NCI-H2171 (cell line): ENCODE results near the gene ZC3H14.

ENCODE experiments used
- DNase-seq: peaks from one replicate; lab custom pipeline; 2025; lab: John Stamatoyannopoulos, UW

ZC3H14 gene

DNA sequence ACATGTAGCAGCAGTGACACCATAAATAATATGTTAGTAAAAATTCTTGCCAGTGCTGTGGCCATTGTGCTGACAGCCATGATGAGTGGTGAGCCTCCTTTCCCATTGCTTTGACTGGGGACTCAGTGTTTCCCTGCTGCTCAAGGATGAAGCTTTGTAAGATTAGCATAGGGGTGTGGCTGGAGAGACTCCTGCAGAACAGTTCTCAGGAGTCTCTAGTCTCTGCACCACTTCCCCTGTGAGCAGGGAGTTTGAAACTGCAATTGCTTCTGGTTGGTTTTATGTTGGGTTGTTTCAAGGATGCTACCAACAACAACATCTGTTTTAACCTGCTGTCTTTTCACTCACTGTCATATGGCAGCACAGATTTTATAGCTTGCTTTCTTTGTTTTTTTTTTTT, 41.4 kb downstream of the ZC3H14 start:
- DNase-seq, result peak; percentile 52

DNA sequence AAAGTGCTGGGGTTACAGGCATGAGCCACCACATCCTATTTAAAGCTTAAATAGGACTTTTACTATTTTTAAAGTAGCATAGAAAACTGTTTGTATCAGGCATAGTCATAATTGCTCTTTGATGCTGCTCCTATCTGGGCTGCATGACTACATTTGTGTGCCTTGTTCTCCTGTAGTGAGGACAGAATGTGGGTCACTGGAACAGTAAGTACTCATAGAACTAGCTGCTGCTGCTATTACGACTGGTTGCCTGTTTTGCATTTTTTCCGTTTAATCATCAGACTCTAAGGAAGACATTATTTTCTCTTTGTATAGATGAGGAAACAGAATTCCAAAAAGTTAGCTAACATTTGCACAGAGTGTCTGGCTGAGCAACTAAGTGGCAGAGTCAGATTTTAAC, 42.8 kb downstream of the ZC3H14 start:
- no peak for DNase-seq

DNA sequence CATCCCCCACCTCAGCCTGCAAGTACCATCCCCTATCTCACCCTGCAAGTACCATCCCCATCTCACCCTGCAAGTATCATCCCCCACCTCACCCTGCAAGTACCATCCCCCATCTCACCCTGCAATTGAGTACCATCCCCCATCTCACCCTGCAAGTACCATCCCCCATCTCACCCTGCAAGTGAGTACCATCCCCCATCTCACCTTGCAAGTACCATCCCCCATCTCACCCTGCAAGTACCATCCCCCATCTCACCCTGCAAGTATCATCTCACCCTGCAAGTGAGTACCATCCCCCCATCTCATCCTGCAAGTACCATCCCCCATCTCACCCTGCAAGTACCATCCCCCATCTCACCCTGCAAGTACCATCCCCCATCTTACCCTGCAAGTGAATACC, 45.0 kb downstream of the ZC3H14 start:
- DNase-seq, result no peak

DNA sequence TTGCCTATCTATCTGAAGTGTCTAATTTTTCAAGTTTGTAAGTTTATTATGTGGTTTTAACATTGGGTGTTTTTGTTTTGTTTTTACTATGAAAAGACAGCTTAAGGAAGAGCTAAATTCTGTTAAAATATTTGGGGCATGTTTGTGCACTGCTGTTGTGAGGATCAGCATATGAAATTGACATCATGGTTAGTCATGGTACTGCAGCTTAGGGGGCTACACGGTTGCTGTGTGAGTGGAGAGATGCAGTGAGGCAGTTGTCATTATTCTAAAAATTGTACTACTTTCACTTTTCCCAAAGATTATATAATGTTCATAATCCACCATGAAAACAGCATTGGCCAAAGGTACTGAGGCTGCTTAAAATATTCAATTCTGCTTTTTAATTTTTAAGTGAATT, 49.0 kb downstream of the ZC3H14 start:
- DNase-seq, result no peak

DNA sequence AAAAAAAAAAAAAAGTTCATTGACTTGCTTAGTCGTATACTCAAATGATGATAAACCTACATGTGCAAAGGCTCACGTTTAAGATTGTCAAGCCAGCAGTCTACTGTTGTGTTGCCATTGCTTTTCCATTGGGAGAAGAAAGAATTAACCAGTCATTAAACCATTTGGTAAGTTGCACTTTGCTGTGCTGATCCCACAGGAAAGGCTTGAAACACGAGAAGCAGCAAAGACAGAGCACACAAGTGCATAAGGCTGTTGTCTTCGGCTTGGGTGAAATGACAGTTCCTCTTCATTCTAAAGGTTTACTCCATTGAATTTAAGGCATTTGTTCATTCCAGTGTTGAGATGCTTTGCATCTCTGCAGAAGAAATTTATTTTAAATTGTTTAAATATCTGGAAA, 50.1 kb downstream of the ZC3H14 start:
- DNase-seq, result peak; percentile 13

DNA sequence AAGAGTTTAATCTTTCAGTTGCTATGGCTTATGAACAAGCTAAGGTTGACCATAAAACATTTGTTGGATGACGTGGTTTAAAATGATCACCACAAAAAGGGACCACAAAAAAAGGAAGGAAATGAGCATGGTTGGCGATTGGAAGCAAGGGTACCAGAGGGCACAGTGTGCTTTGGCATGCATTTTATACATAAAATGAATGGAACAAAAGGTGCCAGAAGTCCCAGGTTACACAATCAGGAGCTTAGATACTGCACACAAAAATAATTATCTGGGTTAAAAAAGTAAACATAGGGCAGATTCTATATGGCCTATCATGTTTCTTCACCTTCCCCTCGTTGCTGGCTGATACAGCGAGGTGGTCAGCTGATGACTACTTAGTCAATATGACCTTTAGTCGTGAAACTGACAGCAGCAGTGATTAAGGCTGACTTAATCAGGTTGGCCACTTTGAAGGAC, 50.7 kb downstream of the ZC3H14 start:
- DNase-seq, result no peak

DNA sequence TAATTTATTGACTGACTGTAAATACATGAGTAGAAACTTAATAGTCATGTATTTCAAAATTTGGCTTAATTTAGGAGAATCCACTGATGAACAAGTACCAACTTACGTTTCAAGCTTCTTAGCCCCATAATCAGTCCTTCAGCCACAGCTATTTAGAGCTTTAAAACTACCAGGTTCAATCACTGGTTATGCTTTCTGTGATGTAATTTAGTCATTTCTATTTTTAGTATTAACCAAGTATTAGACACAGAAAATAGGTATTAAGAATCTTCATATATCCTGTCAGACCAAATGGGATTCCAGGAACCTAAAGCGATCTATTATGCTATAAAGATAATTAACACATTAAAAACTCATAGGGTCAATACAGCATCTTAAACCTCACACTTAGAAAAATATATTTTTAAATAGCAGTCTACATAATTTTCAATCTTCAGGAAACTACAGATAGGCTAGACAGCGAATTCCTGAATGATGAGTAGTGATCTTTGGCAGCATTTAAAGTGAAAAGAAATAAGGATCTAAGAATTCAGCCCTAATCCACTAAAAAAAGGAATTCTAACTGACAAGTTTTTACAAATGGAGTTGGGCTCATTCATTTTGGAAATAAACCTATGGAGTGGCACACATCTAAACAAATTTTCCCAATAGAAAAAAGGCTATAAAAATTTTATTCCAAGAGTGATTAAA, 51.5 kb downstream of the ZC3H14 start:
- no peak for DNase-seq

DNA sequence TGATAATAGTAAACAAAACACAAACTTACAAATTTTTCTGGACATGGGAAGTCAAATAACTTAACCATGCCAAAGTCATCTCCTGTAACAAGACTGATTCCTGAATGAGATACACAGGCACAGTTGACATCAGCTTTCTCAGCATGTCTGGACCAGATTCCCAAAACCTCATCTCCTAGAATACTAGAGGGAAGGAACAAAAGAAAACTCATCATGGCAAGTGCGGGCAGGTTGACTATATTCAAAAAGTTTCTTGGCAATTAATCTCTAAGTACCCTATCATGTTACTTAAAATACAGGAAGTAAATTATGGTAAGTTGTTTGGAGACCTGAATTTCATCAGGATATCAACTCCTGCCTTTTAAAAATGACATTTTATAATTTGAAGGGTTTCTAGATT, 53.9 kb downstream of the ZC3H14 start:
- DNase-seq, result no peak

DNA sequence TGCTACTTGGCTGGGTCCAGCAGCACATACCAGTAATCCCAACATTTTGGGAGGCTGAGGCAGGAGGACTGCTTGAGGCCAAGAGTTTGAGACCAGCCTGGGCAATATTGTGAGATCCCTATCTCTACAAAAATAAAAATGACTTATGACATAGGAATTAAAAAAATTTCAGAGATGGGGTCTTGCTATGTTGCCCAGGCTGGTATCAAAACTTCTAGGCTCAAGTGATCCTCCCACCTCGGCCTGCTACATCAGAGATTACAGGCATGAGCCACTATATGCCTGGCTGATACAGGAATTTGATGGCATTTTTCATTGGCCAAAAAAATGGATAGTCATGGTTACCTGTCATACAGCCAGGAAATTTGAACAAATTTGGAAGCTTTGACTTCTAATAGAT, 54.6 kb downstream of the ZC3H14 start:
- DNase-seq, result no peak

DNA sequence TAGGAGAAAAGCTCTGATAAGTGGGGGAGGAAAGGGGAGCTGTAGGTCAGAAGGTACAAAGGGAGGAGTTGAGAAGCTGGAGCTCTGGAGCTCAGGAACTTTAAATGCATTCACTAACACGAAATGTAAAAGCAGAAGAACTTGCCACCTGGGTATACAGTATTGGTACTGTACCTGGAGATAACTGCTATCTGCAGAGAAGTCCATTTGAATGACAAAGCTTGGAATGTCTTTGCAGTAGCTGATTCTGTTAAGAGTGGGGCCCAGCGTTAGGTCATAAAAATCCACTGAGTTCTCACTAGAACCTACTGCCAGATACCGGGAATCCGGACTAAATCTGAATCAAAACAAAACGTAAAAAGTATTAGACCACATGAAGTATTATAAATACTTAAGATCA, 55.6 kb downstream of the ZC3H14 start:
- no peak for DNase-seq

DNA sequence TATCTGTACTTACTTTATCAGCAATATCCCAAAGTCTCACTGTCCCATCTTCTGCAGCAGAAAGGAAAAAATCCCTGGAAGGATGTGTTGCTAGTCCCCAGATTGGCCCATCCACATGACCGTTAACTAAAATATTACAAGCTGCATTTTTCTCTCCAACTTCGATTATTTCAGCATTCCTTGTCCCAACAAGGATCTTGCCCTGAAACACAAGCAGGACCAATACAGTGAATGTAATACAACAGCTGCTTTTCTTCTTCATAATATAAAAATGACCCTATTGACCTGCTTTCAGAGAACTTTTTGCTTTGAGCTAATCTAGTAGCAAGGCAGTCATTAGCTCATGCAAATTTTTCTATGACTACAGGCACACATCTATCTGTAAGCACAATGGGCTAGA, 58.3 kb downstream of the ZC3H14 start:
- no peak for DNase-seq

DNA sequence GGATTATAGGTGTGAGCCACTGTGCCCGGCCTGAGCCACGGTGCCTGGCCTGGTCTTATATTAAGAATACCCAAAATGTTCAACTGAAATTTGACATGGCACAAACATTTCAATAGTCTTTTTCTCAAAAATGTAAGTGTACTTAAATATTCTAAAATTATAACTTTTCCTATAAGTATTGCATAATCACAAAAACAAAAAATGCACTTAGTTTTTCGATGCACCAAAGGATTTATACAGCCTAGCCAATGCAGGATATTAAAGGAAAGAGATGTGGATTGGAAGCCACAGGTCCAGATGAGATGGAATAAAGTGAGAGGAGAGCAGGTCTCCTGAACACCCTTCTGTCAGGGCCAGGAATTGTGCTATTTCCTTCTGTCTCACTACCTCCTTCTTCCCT, 62.8 kb downstream of the ZC3H14 start:
- DNase-seq, result no peak

DNA sequence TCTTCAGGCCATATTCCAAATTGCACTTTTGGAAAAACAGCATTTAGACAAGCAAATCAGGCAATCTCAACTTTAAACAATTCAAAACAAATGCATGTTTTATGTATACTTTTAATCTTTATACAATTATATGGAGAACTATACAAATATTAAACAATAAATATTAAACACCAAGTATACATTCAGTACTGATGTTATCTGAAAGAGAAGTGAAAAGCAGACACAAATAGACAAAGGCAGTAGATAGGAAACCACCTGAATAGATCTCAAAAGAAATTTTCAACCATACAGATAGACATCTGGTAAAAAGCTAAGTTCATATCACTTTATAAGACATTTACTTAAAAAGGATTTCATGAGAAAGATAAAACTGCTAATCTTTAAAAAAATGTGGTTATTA, 65.2 kb downstream of the ZC3H14 start:
- DNase-seq, result no peak

DNA sequence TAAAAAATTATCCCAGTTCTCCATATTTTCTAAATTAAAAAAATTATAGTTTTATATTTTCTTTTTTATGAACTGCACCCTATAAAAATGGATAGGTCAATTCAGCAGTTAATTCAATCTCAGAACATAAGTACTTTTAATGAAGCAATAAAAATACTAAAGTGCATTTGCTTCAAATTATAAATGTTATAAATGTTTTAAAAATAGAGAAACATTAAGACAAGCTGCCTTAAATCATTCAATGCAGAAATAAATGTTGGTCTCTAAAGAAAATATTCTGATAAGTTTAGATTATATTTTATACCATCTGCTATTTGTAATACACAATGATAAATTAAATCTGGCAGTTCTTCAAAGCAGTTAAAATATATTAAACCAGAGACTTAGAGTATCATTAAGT, 65.6 kb downstream of the ZC3H14 start:
- DNase-seq, result no peak

DNA sequence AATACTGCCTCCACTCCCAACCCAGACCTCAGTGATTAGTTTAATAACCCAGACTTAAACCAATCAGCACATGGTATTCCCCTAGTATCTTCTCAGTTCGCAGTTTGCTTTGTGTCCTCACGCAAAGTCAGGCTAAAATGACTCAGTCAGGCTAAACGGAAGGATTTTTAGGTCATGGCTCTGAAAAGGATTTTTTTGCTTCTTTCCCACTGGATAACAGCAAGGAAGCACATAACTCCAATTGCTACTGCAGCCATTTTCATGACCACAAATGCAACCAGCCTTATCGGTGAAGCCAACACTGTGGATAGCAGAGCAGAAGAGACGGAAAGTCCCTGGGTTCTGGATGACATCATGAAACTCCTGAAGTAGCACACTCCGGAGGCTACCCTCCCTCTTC, 67.7 kb downstream of the ZC3H14 start:
- no peak for DNase-seq

DNA sequence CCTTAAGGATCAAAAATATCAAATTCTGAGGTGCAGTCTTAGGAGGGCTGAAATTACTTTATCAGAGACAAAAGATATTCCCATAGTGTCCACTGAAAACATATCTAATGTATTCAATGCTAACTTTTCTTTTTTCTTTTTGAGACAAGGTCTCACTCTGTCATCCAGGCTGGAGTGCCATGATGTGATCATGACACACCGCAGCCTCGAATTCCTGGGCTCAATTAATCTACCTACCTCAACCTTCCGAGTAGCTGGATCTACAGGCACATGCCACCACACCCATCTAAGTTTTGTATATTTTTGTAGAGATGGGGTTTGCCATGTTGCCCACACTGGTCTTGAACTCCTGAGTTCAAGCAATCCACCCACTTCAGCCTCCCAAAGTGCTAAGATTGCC, 68.3 kb downstream of the ZC3H14 start:
- no peak for DNase-seq

DNA sequence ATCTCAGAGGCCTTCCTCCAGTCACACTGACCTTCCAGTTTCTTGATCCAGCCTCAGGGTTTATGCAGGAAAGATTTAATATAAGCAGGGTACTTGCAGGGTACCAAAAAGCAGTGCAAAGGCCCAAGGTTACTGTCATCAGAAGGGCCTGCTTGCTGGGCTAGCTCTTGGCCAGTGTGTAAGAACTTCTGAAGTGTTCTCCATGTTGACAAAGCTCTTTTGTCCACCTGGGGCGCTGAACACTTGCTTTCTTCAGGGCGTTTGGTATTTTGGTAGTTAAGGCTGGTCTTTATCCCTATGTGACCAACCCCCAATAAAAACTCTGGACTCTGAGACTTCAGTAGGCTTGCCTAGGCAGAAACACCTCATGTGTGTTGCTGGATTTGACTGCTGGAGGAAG, 69.7 kb downstream of the ZC3H14 start:
- DNase-seq, result no peak

DNA sequence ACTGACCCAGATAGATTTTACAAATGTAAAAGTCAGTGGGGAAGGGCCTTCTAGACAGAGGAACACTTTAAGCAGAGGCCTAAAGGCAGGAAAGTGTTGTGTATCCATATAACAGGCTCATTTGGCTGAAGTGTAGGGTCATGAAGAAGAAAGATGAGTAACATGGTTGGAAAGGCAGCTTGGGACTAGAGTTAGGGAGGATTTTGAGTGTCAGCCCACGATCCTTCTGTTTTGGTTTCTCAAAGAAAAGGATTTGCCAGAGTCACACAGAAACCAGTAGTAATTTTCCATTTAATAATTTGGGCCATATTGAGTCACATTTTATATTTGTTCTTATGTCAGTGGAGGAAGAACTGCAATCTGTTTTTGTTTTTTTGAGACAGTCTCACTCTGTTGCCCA, 76.4 kb downstream of the ZC3H14 start:
- no peak for DNase-seq

DNA sequence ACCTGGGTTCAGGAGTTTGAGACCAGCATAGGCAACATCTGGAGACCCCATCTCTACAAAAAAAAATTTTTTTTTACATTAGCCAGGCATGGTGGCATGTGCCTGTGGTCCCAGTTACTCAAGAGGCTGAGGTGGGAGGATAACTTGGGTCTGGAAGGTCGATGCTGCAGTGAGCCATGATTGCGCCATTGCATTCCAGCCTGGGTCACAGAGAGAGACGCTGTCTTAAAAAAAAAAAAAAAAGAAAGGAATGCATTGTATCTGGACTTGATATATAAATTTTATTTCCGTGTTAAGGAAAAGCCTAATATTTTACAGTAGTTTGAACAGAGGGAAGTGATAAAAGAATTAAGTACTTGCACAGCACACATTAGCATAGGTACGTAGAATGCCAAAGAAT, 97.2 kb downstream of the ZC3H14 start:
- DNase-seq, result no peak

DNA sequence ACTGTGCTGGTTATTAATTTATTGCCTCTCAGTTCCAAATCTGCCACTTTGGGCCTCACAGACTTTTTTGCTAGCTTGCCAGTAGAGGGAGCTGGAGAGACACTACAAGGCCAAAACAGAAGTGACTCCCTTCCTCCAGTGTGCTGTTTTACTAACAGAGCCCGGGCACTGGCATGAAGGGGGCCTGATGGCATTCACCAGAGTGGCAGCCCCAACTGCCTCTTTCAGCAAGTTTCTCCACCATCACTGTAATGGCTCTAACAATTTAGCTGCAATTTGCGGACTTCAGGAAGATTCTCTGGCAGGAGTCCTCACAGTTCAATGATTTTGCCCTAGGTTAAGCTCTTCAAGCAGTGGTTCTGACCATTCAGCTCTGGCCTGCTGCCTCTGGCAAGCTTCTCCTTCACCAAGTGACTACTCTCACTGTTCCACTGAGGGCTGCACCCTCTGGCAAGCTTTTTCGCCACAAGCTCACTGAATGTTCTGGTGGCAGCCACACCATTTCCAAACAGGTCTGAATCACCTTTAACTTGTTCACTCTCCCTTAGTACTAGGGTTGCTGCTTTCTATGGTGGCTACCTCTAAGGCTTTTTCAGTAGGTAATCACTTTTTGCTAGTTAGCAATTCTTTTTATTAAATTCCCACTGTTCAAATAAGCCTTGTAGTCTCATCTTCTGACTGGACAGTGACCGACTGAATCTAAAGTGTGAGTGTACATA, 104.9 kb downstream of the ZC3H14 start:
- DNase-seq, result peak; percentile 52

DNA sequence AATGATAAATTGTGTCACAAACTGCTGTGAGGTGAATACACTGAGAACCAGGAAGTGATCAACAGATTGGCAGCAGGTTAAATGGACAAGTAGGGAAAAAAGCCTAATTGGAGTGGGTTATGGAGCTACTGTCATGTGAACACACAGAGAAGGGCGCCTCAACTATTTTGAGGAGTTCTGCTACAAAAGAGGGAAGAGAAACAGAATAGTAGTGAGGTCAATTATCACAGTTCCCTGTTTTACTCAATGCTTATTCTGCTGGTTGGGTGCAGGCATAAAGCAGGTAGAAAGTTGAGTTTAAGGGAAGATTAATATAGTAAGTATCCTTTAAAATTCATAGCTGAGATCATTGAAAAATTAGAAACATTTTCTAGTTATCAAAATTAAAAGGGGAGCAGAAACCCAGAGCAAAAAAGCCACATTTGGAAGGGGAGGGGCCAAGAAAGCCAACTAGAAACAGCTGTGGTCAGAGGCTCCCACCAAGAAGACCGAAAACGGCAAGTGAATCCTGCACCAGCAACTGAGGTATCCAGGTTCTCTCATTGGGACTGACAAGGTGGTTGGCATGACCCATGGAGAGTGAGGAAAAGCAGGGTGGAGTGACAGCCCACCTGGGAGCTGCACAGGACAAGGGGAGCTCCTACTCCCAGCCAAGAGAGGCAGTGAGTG, 105.7 kb downstream of the ZC3H14 start:
- DNase-seq, result no peak

DNA sequence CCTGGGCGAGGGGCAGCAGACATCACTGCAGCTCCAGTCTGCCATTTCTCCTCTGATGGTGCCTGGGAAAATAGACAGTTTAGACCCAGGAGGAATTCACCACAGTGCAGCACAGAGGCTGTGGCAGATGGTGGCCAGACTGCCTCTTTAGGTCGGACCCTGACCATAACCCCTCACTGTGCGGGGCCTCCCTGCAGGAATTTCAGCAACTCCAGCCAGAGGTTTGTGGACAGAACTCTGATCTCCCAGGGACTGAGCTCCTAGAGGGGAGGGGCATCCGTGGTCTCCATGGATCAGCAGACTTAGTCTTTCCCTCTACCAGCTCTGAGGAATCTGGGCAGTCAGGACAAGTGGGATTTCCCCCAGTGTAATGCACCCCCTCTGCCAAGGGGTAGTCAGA, 106.5 kb downstream of the ZC3H14 start:
- no peak for DNase-seq
